G401 (cell line): Measurements from ENCODE around the gene DAW1. TPM values are rescaled to one million over a fixed set of nuclear protein-coding genes. Genes with fewer than 3 reads are reported as not detected.
"Not testable (repeated sequence)": the region's sequence is repeated elsewhere in the genome, so short reads cannot be mapped to it uniquely, and the experiment has no call there.

ENCODE experiments used
- DNase-seq: peaks from one replicate; pipeline ENCODE4 v3.0.0-alpha.2; 2015; ENCODE audit warnings: low spot score
- in situ Hi-C: cut with HindIII; loops from 2 replicates; pipeline ENCODE4 v1.10.0; 2016; ENCODE audit warnings: low sequenced_read_pairs, mixed read lengths
- total RNA-seq: library from RNA; depleted of rRNA; stranded (reverse); fragments of >200 nt; shearing (Covaris generic); gene quantifications from 2 replicates; pipeline ENCODE4 v1.2.3, GENCODE V29; 2014; rRNA removed

Gene DAW1
- total RNA-seq, 1 experiment from 2014 or later, result not detected

DNA sequence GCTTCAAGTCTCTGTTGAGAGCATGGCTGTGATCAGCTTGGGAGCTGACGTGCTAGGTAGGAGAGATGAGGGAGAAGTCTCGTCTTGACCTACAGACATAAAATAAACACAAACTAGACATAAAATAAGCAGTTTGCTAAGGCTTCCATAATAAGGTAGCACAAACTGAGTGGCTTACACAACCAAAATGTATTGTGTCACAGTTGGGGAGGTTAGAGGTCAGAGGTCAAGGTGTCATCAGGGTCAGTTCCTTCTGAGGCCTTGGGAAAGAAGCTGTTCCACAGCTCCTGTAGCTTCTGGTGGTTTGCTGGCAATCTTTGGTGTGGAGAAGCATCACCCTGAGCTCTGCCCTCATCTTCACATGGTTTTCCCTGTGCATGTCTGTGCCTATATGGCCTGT lies 20.2 kb downstream of the DAW1 start:
- in situ Hi-C loops, result no loop called here
- DNase-seq, result no peak

DNA sequence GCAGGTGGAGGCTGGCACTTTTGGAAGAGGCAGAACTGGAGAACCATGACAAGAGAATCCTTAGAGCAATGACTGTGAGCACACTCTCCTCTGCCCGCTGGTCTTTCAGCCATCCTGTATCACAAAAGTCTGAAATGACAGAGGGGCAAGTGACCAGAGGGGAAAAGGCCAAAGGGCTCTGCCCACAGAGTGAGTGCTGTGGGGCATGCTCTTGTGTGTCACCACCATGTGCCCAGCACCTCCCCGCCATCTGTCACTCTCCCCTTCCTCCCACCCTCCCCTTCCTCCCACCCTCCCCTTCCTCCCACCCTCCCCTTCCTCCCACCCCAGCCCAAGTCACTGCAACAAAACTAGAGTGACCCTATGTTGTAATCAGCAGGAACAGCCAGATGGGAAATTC lies 31.9 kb downstream of the DAW1 start:
- in situ Hi-C loops, result no loop called here

DNA sequence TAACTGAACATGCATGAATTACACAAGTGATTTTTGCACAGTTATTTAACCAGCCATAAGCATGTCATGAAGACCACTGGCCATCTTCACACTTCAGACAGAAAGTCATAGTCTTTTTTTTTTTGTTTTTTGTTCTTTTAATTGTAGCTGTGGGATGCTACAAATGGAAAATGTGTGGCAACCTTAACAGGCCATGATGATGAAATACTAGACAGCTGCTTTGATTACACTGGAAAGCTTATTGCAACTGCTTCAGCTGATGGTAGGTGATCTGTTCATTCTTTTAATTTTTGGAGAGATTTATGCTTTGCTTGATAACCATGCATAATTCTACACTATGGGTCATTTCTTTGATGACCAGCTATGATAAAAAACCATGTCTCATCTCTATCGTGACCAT lies 35.6 kb downstream of the DAW1 start:
- in situ Hi-C loops, result no loop called here
- DNase-seq, result no peak

More for the DNA sequence above, 31.9 kb downstream of the DAW1 start:
- no peak for DNase-seq

DNA sequence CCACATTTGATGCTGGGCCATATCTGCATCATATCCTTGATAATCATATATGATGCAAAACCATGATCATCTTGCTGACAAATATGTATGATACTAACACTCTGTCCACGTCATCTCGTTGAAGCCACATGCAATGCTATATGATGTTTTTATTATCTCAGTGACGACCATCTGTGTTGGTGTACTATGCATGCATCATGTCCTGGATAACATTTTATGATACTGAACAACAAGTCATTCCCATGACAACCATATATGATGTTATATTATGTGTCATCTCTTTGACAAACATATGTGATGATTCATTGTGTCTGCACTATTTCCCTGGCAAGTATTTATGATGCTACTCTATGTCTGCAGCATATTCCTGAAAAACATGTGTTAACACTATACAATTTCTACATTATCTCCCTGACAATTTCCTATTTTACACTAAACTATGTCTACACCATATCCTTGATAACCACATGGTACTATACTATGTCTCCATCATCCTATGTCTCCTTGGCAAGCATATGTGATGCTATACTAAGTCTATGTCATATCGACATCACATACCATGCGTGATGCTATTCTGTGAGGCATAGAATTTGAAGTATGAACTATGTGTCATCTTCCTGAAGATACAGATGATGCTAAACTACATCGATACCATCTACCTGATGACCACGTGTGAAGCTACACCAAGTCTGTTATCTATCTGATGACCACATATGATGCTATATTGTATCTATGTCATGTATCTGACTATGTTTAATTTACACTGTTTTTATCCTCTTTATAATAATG lies 37.0 kb downstream of the DAW1 start:
- in situ Hi-C loops, result no loop called here

DNA sequence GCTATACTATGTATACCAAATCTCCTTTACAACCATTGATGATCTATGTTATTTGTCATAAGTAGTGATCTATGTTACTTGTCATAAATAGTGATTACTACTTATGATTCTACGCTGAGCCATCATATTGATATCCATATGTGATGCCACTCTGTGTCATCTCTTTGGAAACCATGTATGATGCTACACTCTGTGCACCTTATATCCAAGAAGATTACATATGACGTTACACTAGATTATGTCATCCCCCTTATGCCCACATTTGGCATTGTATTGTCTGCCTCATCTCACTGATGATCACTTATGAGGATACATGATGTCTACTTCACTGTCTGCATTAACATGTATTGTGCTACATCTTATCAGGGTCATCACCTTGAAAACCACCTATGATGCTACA lies 42.9 kb downstream of the DAW1 start:
- no peak for DNase-seq
- in situ Hi-C loops, result no loop called here

More for the DNA sequence above, 37.0 kb downstream of the DAW1 start:
- DNase-seq, result no peak

DNA sequence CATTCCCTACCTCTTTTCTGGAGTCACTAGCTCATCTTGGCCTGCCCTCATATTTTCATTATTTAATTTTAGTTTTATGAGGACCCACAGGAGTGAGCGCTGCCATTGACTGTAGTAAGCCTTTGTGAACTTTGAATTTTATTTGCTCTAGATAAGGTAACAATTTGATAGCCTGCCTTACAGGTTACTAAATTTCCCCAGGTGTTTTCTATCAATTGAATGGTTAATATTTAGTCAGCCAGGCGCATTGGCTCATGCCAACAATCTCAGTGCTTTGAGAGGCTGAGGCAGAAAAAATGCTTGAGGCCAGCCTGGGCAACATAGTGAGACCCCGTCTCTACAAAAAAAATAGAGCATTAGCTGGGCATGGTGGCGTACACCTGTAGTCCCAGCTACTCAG lies 50.2 kb downstream of the DAW1 start:
- DNase-seq, result no peak
- in situ Hi-C loops, result no loop called here

DNA sequence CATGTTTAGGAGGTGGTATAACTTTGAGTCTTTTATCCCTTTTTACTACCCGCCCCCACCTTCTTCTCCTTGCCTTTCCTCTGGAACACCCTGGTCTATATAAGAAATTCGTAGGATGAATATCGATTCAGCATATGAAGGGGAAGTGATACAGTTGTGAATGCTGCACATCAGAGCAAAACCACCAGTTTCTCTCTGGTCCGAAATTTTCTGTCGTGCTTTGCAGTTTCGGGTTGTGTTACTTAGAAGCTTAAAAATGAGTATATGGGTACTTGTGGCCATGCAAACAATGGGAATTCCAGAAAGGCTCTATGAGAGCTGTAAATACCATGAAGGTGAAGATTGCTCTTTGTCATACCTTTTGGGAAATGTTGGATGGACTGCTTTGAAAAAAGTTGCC lies 60.6 kb downstream of the DAW1 start:
- in situ Hi-C loops, result no loop called here
- no peak for DNase-seq

DNA sequence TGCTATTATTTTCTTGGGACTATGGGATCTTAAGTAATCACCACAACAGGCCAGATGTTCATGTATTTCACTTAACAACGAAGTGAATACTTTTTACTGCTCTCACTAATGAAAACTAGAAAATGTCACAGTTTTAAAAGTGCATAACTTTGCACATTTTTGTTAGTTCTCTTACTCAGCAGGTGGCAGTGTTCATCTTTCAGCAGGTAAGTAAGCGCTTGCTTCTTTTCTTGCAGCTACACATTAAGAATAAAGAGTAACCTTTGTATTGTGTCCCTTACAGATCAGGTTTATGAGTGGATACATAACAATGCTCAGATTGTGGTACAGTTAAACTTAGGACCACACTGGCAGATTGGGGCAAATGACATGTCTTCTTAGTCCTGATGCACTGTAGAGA lies 61.0 kb downstream of the DAW1 start:
- in situ Hi-C loops, result no loop called here
- no peak for DNase-seq

DNA sequence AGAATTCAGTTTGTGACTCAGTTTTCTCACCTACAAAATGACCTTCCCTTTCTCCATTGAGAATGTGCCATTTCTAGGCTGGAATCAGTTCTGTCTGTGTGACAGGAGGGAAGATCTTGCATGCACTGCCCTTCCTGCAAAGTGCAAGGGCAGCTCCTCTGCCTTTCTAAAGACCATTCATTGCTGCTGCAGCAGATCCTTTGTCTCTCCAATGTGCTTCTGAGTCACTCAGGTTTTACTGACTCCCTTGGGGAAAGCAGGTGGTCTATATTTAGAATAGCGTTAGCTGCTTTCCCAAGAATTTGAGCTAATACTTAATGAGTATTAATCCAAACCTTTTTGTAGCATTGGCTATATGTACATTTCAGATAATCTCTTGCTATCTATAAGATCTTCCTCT lies 62.5 kb downstream of the DAW1 start:
- no peak for DNase-seq
- in situ Hi-C loops, result no loop called here

DNA sequence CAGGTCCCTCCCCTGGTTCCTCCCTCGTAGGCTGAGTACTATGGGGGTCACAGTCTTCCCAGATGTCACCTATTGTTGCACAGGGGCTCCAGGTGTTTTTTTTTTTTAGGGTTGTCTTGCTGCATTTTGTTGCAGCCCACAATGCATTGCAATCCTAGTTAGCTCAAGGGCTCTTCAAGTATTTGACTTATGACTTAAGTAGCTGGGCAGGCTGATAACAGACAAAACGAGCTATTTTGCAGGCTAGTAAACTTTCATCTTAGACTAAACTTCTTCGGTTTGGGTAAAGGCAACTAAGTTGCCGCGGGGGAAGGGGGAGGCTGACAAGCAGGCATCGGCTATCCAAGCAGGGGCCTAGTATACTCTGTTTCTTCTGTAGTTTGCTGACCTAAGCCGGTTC lies 64.8 kb downstream of the DAW1 start:
- in situ Hi-C loops, DNase-seq: not testable (repeated sequence)

DNA sequence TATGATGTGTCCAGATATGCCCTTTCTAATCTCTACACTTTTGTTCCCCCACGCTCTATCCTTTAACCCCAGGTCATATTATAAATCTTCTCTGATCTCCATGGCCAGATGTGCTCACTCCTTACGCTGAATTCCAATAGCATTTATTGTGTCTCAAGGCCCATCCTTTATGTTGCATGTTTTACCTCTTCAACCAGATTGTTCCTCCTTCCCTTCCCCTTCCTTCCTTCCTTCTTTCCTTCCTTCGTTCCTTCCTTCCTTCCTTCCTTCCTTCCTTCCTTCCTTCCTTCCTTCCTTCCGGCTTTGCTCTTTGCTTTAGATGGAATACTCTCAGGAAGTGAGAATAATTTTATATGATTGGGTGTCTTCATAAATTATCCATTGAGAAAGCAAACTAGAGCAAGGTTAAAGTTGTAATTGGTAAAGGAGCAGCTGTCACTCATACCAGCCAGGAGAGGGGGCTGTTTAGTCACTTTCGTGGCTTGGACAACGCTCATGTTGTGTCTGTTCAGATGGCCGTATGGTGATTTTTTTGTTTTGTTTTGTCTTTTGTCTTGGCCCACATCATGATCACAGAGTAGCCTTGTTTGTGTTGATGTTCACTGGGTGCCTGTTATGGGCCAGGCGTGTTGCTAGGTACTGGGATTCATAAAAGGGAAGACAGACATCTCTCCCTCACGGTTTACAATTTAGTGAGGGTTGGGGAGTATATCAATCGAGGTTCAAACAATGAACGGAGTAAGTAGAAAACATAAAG lies 68.0 kb downstream of the DAW1 start:
- DNase-seq, result peak; percentile 76
- in situ Hi-C loops, result no loop called here

DNA sequence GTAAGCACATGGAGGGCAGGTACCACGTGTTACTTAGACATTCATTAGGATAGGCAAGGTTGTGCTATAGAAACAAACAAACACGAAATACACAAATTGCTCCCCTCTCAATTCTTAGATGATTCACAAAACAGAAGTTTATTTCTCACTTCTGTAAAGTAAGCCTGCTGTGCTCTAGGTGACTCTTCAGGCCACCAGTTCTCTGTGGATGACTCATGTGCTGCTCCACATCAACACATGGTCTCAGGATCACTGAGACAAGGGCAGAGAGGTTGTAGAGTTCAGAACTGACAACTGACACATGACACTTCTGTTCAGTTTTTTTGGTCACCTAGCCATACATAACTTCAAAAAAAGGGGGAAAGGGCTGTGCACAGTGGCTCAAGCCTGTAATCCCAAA lies 70.6 kb downstream of the DAW1 start:
- DNase-seq, result no peak
- in situ Hi-C loops, result no loop called here

DNA sequence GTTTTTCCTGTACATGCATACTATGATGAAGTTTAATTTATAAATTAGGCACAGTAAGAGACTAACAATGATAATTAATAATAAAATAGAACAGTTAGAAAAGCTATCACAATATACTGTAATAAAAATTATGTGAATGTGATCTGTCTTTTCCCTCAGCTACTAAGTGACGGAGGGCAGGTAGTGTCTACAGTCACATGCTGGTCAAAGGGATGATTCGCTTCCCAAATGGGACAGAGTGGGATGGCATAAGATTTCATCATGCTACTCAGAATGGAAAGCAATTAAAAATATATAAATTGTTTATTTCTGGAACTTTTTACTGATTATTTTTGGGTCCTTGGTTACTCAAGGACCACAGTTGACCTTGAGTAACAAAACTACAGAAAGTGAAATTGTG lies 71.5 kb downstream of the DAW1 start:
- in situ Hi-C loops, result no loop called here
- DNase-seq, result no peak

DNA sequence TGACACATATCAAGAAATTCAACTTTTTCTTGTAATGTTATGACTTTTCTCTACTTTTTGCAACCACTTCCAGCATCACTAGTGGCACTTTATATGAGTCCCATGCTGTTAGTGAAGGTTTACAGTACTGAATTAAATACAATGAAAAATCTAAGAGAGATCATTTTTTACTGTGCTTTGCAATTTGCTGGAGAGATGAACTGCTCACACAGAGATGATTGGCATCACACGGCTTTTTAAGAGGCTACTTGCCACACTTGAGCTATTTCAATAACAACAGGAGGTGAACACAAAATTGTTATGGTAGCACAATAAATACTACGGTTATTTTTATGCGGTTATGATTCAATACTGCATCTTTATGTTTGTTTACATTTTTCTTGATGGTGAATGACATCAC lies 88.9 kb downstream of the DAW1 start:
- in situ Hi-C loops, result no loop called here
- no peak for DNase-seq

DNA sequence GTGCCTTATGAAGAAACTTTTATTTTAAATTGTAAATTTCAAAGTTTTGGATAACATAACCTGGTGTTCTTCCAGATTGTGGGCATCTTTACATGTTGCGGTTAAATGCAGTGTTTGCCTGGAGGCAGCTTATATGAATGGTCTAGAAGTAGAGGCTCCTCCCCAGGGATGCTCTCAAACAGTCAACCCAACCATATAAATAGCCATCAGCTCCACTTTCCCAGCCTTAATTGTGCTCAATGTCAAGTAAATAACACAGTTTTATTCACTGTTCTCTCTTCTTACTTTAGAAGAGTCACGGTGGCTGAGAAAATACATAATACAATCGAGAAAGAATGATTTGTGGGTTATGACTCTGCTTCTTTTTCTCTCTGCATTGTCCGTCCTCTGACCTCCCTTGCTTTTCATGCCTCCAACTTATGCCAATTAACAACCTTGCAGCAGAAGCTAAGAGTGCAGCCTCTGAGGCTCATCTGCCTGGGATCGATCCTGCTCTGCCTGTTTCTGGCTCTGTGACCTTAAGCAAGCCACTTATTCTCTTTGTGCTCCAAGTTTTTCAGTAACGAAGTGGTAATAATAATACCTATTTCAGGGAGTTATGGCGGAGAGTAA lies 100.3 kb downstream of the DAW1 start:
- DNase-seq, result no peak
- in situ Hi-C loops, result no loop called here

DNA sequence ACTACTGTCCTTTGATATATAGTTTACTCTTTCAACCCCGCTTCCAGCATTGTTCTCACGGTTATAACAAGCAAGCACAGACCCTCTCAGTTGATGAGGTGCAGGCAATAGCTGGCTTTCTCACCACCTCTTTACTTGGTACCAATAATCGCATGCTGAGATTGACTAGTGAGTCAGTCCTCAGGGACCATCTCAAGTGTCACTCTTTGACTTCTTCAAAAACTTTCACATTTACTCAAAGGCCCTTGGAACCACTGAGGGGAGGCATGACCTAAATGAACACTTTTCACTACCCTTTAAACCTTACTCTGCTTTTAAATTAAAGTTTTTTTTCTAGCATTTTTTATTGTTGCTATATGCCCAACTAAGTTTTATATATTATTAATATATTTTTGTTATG lies 101.8 kb downstream of the DAW1 start:
- no peak for DNase-seq
- in situ Hi-C loops, result no loop called here

Other genes starting within 250 kb of the DAW1 start
- not detected in 2 replicates for gene SCYGR5, start 204.8 kb upstream of the DAW1 start, total RNA-seq
- not detected in 2 replicates for gene SLC19A3, start 153.6 kb upstream of the DAW1 start, total RNA-seq
- not detected in 2 replicates for gene SCYGR6, start 146.9 kb upstream of the DAW1 start, total RNA-seq
- gene SCYGR7, start 143.3 kb upstream of the DAW1 start, total RNA-seq, result not detected in 2 replicates
- gene SCYGR8, start 125.7 kb upstream of the DAW1 start, total RNA-seq, result not detected in 2 replicates
- not detected in 2 replicates for gene CCL20, start 57.8 kb upstream of the DAW1 start, total RNA-seq